Ascending aorta (tissue), 2 donors: ENCODE results near the gene EXOC4. TPM values are rescaled to one million over a fixed set of nuclear protein-coding genes. Genes with fewer than 3 reads are reported as not detected.

Experiments
- DNase-seq, 2 donors: peaks; one replicate each; pipeline ENCODE4 v3.0.0-alpha.2; 2019; ENCODE audit warnings: low spot score in 2 of 2
- H3K27ac ChIP-seq, 2 donors: fragments of 200-600 bp; sonication (generic); one replicate each; pipeline ENCODE4 v1.5.1; 2016 to 2017; ENCODE audit warnings: mild to moderate bottlenecking in 1 of 2
- H3K27me3 ChIP-seq: fragments of 200-600 bp; sonication (generic); one replicate; pipeline ENCODE4 v1.5.1; 2017
- H3K36me3 ChIP-seq, 2 donors: fragments of 200-600 bp; sonication (generic); one replicate each; pipeline ENCODE4 v1.5.1; 2016
- H3K4me1 ChIP-seq, 2 donors: fragments of 200-600 bp; sonication (generic); one replicate each; pipeline ENCODE4 v1.5.1; 2016 to 2017; ENCODE audit warnings: mild to moderate bottlenecking in 1 of 2
- H3K4me3 ChIP-seq, 2 donors: fragments of 200-600 bp; sonication (generic); one replicate each; pipeline ENCODE4 v1.5.1; 2016 to 2017; ENCODE audit warnings: mild to moderate bottlenecking in 1 of 2
- H3K9me3 ChIP-seq, 2 donors: fragments of 200-600 bp; sonication (generic); one replicate each; pipeline ENCODE4 v1.5.1; 2016
- intact Hi-C: fragments of 100-400 bp; cut with DNase I; formaldehyde crosslinking; loops from one replicate; pipeline ENCODE4 v1.15.1; 2023
- total RNA-seq: library from RNA; depleted of rRNA; stranded (reverse); fragments of >200 nt; gene quantifications from one replicate; pipeline ENCODE4 v1.1.0, GENCODE V29; 2016
- TF ChIP-seq, protein P1 (sequence below), 3 experiments: fragments of 200-600 bp in 2 of 3; fragments of 450-650 bp in 1 of 3; sonication (generic) in 2 of 3; IDR thresholded peaks; one replicate each; pipeline ENCODE4 v1.5.1; 2016 to 2019; ENCODE audit warnings: antibody characterized with exemption in 3 of 3, mild to moderate bottlenecking in 1 of 3, moderate library complexity in 1 of 3

EXOC4 gene
- total RNA-seq, 1 donor from 2014 or later: 27.1 TPM

- Histone ChIP-seq H3K4me3 (no peak overlapping the region), H3K4me1 (no peaks in the 10 kb centered on the region), H3K36me3 (no peaks in the 10 kb centered on the region), H3K27me3 (no peaks in the 10 kb centered on the region), H3K27ac (no peak overlapping the region), H3K9me3 (peaks cover 0 to 7% of the 10 kb centered on the region in 2 donors)
- intact Hi-C loops: no loop called here
- no peak for DNase-seq
- TF ChIP-seq, protein P1, sequence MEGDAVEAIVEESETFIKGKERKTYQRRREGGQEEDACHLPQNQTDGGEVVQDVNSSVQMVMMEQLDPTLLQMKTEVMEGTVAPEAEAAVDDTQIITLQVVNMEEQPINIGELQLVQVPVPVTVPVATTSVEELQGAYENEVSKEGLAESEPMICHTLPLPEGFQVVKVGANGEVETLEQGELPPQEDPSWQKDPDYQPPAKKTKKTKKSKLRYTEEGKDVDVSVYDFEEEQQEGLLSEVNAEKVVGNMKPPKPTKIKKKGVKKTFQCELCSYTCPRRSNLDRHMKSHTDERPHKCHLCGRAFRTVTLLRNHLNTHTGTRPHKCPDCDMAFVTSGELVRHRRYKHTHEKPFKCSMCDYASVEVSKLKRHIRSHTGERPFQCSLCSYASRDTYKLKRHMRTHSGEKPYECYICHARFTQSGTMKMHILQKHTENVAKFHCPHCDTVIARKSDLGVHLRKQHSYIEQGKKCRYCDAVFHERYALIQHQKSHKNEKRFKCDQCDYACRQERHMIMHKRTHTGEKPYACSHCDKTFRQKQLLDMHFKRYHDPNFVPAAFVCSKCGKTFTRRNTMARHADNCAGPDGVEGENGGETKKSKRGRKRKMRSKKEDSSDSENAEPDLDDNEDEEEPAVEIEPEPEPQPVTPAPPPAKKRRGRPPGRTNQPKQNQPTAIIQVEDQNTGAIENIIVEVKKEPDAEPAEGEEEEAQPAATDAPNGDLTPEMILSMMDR (IDR thresholded peaks at IDR 0.05): no peak
Measured at GRCh38 chr7:134083766-134084487, 831.0 kb downstream of the EXOC4 start.

DNA sequence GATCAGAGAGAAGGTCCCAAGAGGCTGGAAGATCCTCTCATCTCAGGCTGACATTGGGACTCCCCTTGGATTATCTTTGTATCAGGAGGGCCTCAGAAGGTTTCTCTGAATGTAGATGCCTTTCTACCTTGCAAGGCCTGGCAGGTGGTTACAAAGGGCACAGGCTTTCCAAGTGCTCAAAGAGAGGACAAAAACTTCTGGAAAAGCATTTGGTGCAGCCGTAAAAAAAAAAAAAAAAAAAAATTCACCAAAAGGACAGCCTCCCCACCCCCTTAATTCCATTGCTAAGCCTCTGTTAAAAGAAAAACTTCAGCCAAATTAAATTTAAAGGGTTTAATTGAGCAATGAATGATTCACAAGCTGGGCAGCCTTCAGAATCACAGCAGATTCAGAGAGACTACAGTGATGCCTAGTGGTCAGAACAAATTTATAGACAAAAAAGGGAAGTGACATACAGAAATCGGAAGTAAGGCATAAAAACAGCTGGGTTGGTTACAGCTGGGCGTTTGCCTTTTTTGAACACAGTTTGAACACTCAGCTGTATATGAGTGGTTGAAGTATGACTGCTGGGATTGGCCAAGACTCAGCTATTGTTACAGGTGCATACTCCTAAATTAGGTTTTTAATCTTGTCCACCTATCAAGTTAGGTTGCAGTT is 831.7 kb downstream of the EXOC4 start:
- H3K36me3 ChIP-seq: no peaks in the 10 kb centered on the region
- peaks cover 0 to 9% of the 10 kb centered on the region in 2 donors for H3K9me3 ChIP-seq
- intact Hi-C loops: no loop called here
- H3K27ac ChIP-seq: no peak overlapping the region
- no peak overlapping the region for H3K4me3 ChIP-seq
- no peaks in the 10 kb centered on the region for H3K27me3 ChIP-seq
- TF ChIP-seq, protein P1 (IDR thresholded peaks at IDR 0.05): no peak
- no peak for DNase-seq
- H3K4me1 ChIP-seq: no peaks in the 10 kb centered on the region

DNA sequence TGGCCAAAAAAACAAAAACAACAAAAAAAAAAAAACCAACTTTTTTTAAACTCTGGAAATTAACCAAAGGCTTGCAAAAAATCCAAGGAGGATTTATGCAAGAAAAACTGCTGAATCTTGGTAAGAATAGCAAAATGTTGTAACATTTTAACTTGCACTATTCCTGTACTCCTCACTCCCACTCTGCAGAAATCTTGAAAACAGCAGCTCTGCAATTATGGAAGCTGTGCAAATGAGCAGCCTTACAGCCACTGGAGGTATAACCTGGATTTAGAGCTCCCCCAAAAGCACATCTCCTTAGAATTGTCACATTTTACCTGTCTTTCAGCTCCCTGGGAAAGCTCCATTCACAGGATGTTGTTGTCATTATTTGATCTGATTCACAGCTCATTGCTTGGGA is 832.4 kb downstream of the EXOC4 start:
- H3K36me3 ChIP-seq: no peaks in the 10 kb centered on the region
- no peak for DNase-seq
- TF ChIP-seq, protein P1 (IDR thresholded peaks at IDR 0.05): no peak
- H3K27me3 ChIP-seq: no peaks in the 10 kb centered on the region
- H3K9me3 ChIP-seq: peaks cover 0 to 9% of the 10 kb centered on the region in 2 donors
- no peak overlapping the region for H3K4me3 ChIP-seq
- no peaks in the 10 kb centered on the region for H3K4me1 ChIP-seq
- no peak overlapping the region for H3K27ac ChIP-seq
- intact Hi-C loops: no loop called here

DNA sequence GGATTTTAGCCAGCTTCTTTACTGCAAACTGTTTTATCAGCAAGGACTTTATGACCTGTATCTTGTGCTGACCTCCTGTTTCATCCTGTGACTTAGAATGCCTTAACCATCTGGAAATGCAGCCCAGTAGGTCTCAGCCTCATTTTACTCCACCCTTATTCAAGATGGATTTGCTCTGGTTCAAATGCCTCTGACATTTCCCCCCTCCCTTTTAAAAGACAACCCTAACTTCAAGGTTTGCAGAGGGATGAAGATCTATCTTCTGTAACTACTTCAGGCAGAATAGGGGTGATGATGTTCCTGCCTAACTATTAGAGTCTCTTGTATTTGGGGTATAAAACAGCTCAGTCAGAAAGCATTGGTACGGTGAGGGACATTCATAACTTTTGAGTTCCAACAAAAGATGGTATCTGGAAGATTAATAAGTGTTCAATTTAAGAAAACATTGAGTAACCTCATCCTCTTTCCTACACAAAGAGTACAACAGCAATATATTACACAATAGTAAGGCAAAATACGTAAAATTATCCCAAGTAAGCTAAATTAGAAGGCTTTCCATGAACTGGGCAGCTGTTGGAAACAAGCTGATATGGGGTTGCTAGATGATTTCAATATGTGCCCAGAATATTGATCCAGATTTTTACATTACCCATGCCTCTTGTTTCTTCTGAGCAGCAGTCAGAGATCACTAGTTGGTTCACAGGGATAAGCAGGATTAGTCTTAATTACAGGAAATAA is 834.3 kb downstream of the EXOC4 start:
- TF ChIP-seq, protein P1 (IDR thresholded peaks at IDR 0.05): no peak
- intact Hi-C loops: no loop called here
- no peak for DNase-seq
- Histone ChIP-seq H3K4me1 (no peaks in the 10 kb centered on the region), H3K36me3 (no peaks in the 10 kb centered on the region), H3K27ac (no peak overlapping the region), H3K27me3 (no peaks in the 10 kb centered on the region), H3K9me3 (peaks cover 0 to 9% of the 10 kb centered on the region in 2 donors), H3K4me3 (no peak overlapping the region)

DNA sequence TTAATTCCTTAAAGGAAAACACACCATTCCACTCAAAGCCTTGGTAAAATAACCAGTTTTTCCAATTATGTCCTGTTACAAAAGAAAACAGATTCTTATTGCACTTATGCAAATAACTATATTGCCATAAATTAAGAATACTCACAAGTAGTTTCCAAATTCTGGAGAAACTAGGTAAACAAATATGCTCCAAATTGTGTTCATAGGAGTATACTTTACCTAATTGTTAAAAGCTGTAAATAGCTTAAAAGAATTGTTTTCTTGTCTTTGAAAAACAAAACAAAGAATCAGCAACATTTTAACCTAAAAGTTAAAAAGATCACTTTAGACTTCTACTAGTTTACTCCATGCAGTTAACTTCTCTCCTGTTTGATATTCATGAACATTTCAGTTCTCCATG is 835.3 kb downstream of the EXOC4 start:
- Histone ChIP-seq H3K27ac (no peak overlapping the region), H3K4me1 (no peaks in the 10 kb centered on the region), H3K27me3 (no peaks in the 10 kb centered on the region), H3K9me3 (peaks cover 0 to 9% of the 10 kb centered on the region in 2 donors), H3K36me3 (no peaks in the 10 kb centered on the region), H3K4me3 (no peak overlapping the region)
- no peak for DNase-seq
- TF ChIP-seq, protein P1 (IDR thresholded peaks at IDR 0.05): no peak
- intact Hi-C loops: no loop called here
